Hematopoietic multipotent progenitor cell (in vitro differentiated cells): ENCODE results near the gene USH1C. TPM values are rescaled to one million over a fixed set of nuclear protein-coding genes. Genes with fewer than 3 reads are reported as not detected.

Experiments
- DNase-seq, 3 donors: peaks; one replicate each; pipeline ENCODE4 v3.0.0-alpha.2; 2011 to 2015; ENCODE audit warnings: low read depth in 2 of 3, low spot score in 2 of 3
- total RNA-seq: library from RNA; depleted of rRNA; stranded (reverse); fragments of >200 nt; gene quantifications from one replicate; pipeline ENCODE4 v1.2.3, GENCODE V29; 2012

USH1C gene
- total RNA-seq, 1 donor, result not detected

GRCh38 chr11:17550450-17551346 is 6.5 kb upstream of the USH1C start:
- DNase-seq, result no peak

GRCh38 chr11:17548444-17548843 is 4.2 kb upstream of the USH1C start:
- DNase-seq, result no peak

- DNase-seq, result no peak
These were observed 3.7 kb upstream of the USH1C start for GRCh38 chr11:17547932-17548331.

GRCh38 chr11:17547051-17547577 is 2.9 kb upstream of the USH1C start, which contains the start of gene OTOG:
TSS of gene OTOG (plus strand) at chr11:17547259. CDS start at chr11:17547373, 114 bp downstream.
- DNase-seq, result no peak

GRCh38 chr11:17546240-17546639 is 2.0 kb upstream of the USH1C start:
- no peak for DNase-seq

GRCh38 chr11:17543574-17544180 is 539 bp downstream of the USH1C start:
- no peak for DNase-seq

GRCh38 chr11:17543041-17543440 is 1.2 kb downstream of the USH1C start:
- DNase-seq, result no peak

GRCh38 chr11:17542249-17542648 is 2.0 kb downstream of the USH1C start:
- no peak for DNase-seq

- no peak for DNase-seq
These were observed 2.8 kb downstream of the USH1C start for GRCh38 chr11:17541330-17541885.

- no peak for DNase-seq
These were observed 3.4 kb downstream of the USH1C start for GRCh38 chr11:17540807-17541206.

- DNase-seq, result no peak
These were observed 5.5 kb downstream of the USH1C start for GRCh38 chr11:17538731-17539130.

GRCh38 chr11:17538054-17538453 is 6.2 kb downstream of the USH1C start:
- no peak for DNase-seq

- DNase-seq, result no peak
These were observed 7.0 kb downstream of the USH1C start for GRCh38 chr11:17537261-17537660.

- DNase-seq, result no peak
These were observed 8.7 kb downstream of the USH1C start for GRCh38 chr11:17535488-17535887.

GRCh38 chr11:17533778-17534415 is 10.3 kb downstream of the USH1C start:
- DNase-seq, result no peak

- no peak for DNase-seq
These were observed 10.9 kb downstream of the USH1C start for GRCh38 chr11:17533341-17533740.

GRCh38 chr11:17532784-17533183 is 11.4 kb downstream of the USH1C start:
- DNase-seq, result no peak

GRCh38 chr11:17531636-17532113 is 12.5 kb downstream of the USH1C start:
- no peak for DNase-seq

- no peak for DNase-seq
These were observed 13.1 kb downstream of the USH1C start for GRCh38 chr11:17531071-17531600.

- DNase-seq, result no peak
These were observed 14.4 kb downstream of the USH1C start for GRCh38 chr11:17529844-17530185.
